ENCODE results near the gene GPC5.

DNA sequence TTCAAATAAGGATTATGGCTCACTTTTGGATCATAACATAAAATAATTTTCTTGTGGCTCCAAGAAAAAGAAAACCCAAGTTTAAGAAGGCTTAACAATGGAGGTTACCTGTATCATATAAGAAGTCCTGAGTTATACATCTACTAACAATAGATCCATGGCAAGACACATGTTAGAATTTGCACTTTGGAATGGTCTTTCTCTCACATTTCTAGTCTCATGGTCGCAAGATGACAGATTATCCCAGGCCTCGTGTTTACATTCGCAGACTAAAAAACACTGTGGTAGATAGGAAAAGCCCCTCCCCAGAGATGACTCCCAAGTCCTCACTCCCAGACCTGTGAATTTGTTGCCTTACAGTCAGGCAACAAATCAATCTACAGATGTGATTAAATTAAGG lies 1082.0 kb downstream of the GPC5 start:
- TF ChIP-seq, protein P1, sequence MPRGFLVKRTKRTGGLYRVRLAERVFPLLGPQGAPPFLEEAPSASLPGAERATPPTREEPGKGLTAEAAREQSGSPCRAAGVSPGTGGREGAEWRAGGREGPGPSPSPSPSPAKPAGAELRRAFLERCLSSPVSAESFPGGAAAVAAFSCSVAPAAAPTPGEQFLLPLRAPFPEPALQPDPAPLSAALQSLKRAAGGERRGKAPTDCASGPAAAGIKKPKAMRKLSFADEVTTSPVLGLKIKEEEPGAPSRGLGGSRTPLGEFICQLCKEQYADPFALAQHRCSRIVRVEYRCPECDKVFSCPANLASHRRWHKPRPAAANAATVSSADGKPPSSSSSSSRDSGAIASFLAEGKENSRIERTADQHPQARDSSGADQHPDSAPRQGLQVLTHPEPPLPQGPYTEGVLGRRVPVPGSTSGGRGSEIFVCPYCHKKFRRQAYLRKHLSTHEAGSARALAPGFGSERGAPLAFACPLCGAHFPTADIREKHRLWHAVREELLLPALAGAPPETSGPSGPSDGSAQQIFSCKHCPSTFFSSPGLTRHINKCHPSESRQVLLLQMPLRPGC (tag by site-specific recombination; IDR thresholded peaks at IDR 0.05), result no peak
- no peak for TF ChIP-seq ZBTB1 (tag by site-specific recombination; IDR thresholded peaks at IDR 0.05)
- TF ChIP-seq, protein P2, sequence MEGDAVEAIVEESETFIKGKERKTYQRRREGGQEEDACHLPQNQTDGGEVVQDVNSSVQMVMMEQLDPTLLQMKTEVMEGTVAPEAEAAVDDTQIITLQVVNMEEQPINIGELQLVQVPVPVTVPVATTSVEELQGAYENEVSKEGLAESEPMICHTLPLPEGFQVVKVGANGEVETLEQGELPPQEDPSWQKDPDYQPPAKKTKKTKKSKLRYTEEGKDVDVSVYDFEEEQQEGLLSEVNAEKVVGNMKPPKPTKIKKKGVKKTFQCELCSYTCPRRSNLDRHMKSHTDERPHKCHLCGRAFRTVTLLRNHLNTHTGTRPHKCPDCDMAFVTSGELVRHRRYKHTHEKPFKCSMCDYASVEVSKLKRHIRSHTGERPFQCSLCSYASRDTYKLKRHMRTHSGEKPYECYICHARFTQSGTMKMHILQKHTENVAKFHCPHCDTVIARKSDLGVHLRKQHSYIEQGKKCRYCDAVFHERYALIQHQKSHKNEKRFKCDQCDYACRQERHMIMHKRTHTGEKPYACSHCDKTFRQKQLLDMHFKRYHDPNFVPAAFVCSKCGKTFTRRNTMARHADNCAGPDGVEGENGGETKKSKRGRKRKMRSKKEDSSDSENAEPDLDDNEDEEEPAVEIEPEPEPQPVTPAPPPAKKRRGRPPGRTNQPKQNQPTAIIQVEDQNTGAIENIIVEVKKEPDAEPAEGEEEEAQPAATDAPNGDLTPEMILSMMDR (tag by site-specific recombination; IDR thresholded peaks at IDR 0.05), result no peak
- TF ChIP-seq ZNF777 (tag by site-specific recombination; IDR thresholded peaks at IDR 0.05; ENCODE audit: borderline replicate concordance), result no peak
- TF ChIP-seq ZNF707 (tag by site-specific recombination; IDR thresholded peaks at IDR 0.05), result no peak
- TF ChIP-seq, protein P3, sequence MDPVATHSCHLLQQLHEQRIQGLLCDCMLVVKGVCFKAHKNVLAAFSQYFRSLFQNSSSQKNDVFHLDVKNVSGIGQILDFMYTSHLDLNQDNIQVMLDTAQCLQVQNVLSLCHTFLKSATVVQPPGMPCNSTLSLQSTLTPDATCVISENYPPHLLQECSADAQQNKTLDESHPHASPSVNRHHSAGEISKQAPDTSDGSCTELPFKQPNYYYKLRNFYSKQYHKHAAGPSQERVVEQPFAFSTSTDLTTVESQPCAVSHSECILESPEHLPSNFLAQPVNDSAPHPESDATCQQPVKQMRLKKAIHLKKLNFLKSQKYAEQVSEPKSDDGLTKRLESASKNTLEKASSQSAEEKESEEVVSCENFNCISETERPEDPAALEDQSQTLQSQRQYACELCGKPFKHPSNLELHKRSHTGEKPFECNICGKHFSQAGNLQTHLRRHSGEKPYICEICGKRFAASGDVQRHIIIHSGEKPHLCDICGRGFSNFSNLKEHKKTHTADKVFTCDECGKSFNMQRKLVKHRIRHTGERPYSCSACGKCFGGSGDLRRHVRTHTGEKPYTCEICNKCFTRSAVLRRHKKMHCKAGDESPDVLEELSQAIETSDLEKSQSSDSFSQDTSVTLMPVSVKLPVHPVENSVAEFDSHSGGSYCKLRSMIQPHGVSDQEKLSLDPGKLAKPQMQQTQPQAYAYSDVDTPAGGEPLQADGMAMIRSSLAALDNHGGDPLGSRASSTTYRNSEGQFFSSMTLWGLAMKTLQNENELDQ (tag by site-specific recombination; IDR thresholded peaks at IDR 0.05; ENCODE audit: low read depth), result no peak
- no peak for TF ChIP-seq ZBTB8A (tag by site-specific recombination; IDR thresholded peaks at IDR 0.05)
- no peak for TF ChIP-seq ZNF626 (tag by site-specific recombination; IDR thresholded peaks at IDR 0.05)
- no peak for TF ChIP-seq YY1 (tag by site-specific recombination; IDR thresholded peaks at IDR 0.05)
- no peak for TF ChIP-seq ZNF792 (tag by site-specific recombination; IDR thresholded peaks at IDR 0.05)
- TF ChIP-seq ZNF747 (tag by site-specific recombination; IDR thresholded peaks at IDR 0.05), result no peak
- TF ChIP-seq, protein P4, sequence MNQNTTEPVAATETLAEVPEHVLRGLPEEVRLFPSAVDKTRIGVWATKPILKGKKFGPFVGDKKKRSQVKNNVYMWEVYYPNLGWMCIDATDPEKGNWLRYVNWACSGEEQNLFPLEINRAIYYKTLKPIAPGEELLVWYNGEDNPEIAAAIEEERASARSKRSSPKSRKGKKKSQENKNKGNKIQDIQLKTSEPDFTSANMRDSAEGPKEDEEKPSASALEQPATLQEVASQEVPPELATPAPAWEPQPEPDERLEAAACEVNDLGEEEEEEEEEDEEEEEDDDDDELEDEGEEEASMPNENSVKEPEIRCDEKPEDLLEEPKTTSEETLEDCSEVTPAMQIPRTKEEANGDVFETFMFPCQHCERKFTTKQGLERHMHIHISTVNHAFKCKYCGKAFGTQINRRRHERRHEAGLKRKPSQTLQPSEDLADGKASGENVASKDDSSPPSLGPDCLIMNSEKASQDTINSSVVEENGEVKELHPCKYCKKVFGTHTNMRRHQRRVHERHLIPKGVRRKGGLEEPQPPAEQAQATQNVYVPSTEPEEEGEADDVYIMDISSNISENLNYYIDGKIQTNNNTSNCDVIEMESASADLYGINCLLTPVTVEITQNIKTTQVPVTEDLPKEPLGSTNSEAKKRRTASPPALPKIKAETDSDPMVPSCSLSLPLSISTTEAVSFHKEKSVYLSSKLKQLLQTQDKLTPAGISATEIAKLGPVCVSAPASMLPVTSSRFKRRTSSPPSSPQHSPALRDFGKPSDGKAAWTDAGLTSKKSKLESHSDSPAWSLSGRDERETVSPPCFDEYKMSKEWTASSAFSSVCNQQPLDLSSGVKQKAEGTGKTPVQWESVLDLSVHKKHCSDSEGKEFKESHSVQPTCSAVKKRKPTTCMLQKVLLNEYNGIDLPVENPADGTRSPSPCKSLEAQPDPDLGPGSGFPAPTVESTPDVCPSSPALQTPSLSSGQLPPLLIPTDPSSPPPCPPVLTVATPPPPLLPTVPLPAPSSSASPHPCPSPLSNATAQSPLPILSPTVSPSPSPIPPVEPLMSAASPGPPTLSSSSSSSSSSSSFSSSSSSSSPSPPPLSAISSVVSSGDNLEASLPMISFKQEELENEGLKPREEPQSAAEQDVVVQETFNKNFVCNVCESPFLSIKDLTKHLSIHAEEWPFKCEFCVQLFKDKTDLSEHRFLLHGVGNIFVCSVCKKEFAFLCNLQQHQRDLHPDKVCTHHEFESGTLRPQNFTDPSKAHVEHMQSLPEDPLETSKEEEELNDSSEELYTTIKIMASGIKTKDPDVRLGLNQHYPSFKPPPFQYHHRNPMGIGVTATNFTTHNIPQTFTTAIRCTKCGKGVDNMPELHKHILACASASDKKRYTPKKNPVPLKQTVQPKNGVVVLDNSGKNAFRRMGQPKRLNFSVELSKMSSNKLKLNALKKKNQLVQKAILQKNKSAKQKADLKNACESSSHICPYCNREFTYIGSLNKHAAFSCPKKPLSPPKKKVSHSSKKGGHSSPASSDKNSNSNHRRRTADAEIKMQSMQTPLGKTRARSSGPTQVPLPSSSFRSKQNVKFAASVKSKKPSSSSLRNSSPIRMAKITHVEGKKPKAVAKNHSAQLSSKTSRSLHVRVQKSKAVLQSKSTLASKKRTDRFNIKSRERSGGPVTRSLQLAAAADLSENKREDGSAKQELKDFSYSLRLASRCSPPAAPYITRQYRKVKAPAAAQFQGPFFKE (tag by site-specific recombination; IDR thresholded peaks at IDR 0.05; ENCODE audit: borderline replicate concordance), result no peak
- TF ChIP-seq ZNF596 (tag by site-specific recombination; IDR thresholded peaks at IDR 0.05), result no peak

Measured in HEK293 (cell line).